HuH-7.5 (cell line): ENCODE measurements around the gene RFFL.

Experiments
- DNase-seq: peaks from one replicate; pipeline ENCODE4 v3.0.0; 2011; ENCODE audit warnings: low spot score

Gene RFFL

GRCh38 chr17:34974794-34975785 lies 88.4 kb downstream of the RFFL start:
- no peak for DNase-seq

GRCh38 chr17:34974179-34974578 lies 89.3 kb downstream of the RFFL start:
- DNase-seq: no peak

DNA sequence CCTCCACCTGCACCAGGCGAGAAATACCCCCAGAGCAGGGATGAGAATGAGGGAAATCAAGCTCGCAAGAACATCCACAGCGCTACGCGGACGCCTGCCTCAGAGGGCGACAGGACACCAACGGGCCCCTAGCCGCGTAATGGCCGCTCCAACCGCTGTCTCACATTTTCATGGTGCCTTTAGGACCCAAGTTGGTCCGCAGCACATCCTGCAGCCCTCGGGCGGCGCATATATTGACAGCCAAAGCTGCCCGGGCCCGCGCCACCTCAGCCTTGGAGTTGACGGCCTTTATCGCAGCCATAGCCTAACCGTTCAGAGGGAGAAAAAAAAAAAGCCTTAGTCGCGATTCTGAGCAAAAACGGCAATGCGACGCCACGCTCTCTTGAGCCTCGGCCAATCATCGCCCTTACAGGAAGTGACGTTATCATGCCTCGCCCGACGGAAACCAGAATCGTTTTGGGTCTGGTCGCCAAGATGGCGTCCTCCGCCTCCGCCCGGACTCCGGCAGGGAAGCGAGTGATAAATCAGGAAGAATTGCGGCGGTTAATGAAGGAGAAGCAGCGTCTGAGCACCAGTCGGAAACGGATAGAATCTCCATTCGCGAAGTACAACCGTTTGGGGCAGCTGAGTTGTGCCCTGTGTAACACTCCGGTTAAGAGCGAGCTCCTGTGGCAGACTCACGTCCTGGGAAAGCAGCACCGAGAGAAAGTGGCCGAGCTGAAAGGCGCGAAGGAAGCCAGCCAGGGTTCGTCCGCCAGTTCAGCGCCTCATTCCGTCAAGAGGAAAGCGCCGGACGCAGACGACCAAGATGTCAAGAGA lies 102.2 kb downstream of the RFFL start, which contains the start of the genes CCT6B and ZNF830:
Gene CCT6B, minus strand, starts transcription at position 368 of the 819 bp plus-strand sequence. Its CDS starts 67 bp downstream, at position 301.
Gene ZNF830, plus strand, starts transcription at position 448 of the 819 bp plus-strand sequence. Its CDS starts 27 bp downstream, at position 475.
- DNase-seq: peak; percentile 73

GRCh38 chr17:34958438-34958837 lies 105.1 kb downstream of the RFFL start:
- no peak for DNase-seq
